PC-3 (cell line): ENCODE results near the gene FBXO42.

Source experiments
- CTCF ChIP-seq: fragments of 300-600 bp; sonication (generic); conservative IDR thresholded peaks from 2 replicates; pipeline ENCODE4 v1.5.1; 2017; ENCODE audit warnings: antibody characterized with exemption, low read depth, mild to moderate bottlenecking, low read length
- EZH2phosphoT487 ChIP-seq: fragments of 300-600 bp; sonication (generic); IDR thresholded peaks from 2 replicates; pipeline ENCODE4 v1.6.1; 2018; ENCODE audit warnings: mild to moderate bottlenecking, antibody characterized with exemption, low read length, borderline replicate concordance

GRCh38 chr1:16338961-16339360, 13.3 kb downstream of the FBXO42 start:
- TF ChIP-seq EZH2phosphoT487: no peak
- no peak for TF ChIP-seq CTCF
